ENCODE data around the gene PITPNM3.

- TF ChIP-seq CTCF (conservative IDR thresholded peaks at IDR 0.05 in 1 of 2, IDR thresholded peaks at IDR 0.05 in 1 of 2; ENCODE audit: low read depth in 1 of 2, low read length in 2 of 2): no peak
- no peak for TF ChIP-seq EZH2 (IDR thresholded peaks at IDR 0.05; ENCODE audit: low read length, missing control alignments)
These were observed 17.8 kb upstream of the PITPNM3 start for GRCh38 chr17:6573982-6574686.

All from fibroblast of lung (primary cell).